D721Med (cell line): Measurements from ENCODE around the gene ARHGEF16.

ENCODE experiments used
- DNase-seq: peaks from one replicate; pipeline ENCODE4 v3.0.0; 2011; ENCODE audit warnings: low spot score; ENCODE audit not compliant: insufficient read length
- FAIRE-seq: peaks from 2 replicates; lab custom pipeline; 2011; peaks lifted over from hg19 to GRCh38; lab: Jason Lieb, UNC
- TF ChIP-seq, protein P1 (sequence below): IDR thresholded peaks from 2 replicates; pipeline ENCODE4 v1.5.1; 2012; ENCODE audit warnings: mild to moderate bottlenecking, control low read depth; ENCODE audit not compliant: insufficient read depth; ENCODE audit errors: missing control alignments

Gene ARHGEF16

DNA sequence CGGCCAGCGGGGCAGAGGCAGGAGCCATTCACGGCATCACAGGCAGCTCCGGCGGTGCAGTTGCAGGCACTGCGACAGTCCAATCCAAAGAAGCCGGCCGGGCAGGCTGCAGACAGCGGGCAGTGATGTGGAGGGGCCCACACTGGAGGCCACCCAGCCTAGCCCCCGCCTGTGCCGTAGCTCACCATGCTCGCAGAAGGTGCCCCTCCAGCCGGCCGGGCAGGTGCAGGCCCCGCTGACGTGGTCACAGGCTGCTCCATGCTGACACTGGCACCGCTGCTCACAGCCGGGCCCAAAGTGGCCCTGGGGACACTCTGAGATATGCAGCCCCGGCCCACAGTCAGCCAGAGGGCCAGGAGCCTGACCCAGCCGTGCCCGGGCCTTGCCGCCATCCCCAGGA is 45.1 kb downstream of the ARHGEF16 start:
- TF ChIP-seq, protein P1, sequence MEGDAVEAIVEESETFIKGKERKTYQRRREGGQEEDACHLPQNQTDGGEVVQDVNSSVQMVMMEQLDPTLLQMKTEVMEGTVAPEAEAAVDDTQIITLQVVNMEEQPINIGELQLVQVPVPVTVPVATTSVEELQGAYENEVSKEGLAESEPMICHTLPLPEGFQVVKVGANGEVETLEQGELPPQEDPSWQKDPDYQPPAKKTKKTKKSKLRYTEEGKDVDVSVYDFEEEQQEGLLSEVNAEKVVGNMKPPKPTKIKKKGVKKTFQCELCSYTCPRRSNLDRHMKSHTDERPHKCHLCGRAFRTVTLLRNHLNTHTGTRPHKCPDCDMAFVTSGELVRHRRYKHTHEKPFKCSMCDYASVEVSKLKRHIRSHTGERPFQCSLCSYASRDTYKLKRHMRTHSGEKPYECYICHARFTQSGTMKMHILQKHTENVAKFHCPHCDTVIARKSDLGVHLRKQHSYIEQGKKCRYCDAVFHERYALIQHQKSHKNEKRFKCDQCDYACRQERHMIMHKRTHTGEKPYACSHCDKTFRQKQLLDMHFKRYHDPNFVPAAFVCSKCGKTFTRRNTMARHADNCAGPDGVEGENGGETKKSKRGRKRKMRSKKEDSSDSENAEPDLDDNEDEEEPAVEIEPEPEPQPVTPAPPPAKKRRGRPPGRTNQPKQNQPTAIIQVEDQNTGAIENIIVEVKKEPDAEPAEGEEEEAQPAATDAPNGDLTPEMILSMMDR: no peak
- FAIRE-seq (no peak), DNase-seq (no peak)

GRCh38 chr1:3500265-3500835 is 45.9 kb downstream of the ARHGEF16 start:
- TF ChIP-seq, protein P1: no peak
- DNase-seq: no peak
- no peak for FAIRE-seq

DNA sequence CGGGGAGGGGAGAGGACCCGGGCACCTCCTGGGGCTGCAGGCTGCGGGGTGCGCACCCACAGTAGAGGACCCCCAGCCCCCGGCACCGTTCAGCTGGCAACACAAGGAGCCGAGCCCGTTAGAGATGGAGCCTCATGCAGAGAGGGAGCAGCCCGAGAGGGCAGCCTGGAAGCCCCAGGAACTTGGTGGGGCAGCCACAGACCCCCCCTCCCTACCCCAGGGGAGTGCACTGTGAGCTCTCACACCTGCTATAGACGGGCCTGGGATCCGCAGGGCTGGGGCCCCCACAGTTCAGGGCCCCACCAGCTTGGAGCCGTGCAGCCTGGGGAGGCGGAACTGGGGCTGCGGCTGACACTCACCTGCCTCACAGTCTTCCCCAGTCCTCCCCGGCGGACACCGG is 47.0 kb downstream of the ARHGEF16 start:
- TF ChIP-seq, protein P1: no peak
- DNase-seq (no peak), FAIRE-seq (no peak)

DNA sequence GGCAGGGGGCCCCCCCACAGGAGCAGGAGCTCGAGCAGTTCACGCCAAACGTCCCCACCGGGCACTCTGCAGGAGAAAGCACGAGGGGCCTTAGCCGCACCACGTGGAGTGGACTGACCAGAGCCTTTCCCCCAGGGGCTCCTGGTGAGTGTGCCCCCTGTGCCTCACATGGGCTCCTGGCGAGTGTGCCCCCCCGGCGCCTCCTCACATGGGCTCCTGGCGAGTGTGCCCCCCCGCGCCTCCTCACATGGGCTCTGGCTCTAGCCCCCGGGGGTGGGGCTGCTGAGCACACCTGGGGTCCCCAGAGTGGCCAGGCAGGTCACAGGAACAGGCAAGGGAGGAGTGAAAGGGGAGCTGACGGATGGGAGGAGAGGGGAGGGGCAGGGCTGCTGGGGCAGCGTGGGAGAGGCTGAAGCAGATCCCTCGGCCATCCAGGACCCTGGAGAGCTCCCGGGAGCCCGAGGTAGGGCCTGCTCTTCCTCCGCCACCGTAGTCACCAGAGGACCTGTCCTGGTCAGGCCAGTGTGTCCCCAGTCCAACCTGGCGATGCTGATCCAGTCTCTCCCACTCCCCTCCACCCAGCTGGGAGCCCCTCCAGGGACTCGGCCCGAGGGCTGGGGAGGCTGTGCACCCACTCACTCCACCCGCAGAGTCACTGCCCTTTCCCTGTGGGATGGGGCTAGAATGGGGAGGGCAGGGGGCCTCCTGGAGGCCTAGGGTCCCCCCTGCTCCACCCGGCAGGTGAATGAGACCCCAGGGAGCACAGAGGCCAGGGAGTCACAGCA is 47.6 kb downstream of the ARHGEF16 start:
- DNase-seq (no peak), FAIRE-seq (no peak)
- TF ChIP-seq, protein P1: no peak

- no peak for DNase-seq
- FAIRE-seq: no peak
Observed at GRCh38 chr1:3502641-3503524, 48.4 kb downstream of the ARHGEF16 start.

GRCh38 chr1:3503525-3503886 is 49.0 kb downstream of the ARHGEF16 start:
- no peak for DNase-seq
- no peak for FAIRE-seq
- TF ChIP-seq, protein P1: no peak

More at GRCh38 chr1:3502641-3503524, 48.4 kb downstream of the ARHGEF16 start:
- TF ChIP-seq, protein P1: no peak
